Activated CD8-positive, alpha-beta memory T cell treated with anti-CD3 and anti-CD28 coated beads for 1 hour (primary cell): ENCODE measurements around the gene ARSB.
"Not testable (repeated sequence)": the region's sequence is repeated elsewhere in the genome, so short reads cannot be mapped to it uniquely, and the experiment has no call there.

Experiments
- DNase-seq, 2 donors: peaks; one replicate each; pipeline ENCODE4 v3.0.0-alpha.2; 2020; ENCODE audit warnings: low read depth in 1 of 2; ENCODE audit errors: extremely low read depth in 1 of 2

Gene ARSB

GRCh38 chr5:78958672-78959445 lies 26.3 kb downstream of the ARSB start:
- DNase-seq = no peak

- DNase-seq = no peak
Measured at GRCh38 chr5:78956901-78957300, 28.2 kb downstream of the ARSB start.

- no peak for DNase-seq
Measured at GRCh38 chr5:78953092-78953800, 31.9 kb downstream of the ARSB start.

- no peak for DNase-seq
Measured at GRCh38 chr5:78930721-78931120, 54.4 kb downstream of the ARSB start.

GRCh38 chr5:78929833-78930232 lies 55.3 kb downstream of the ARSB start:
- no peak for DNase-seq

GRCh38 chr5:78927657-78928282 lies 57.3 kb downstream of the ARSB start:
- no peak for DNase-seq

- no peak for DNase-seq
Measured at GRCh38 chr5:78926252-78926651, 58.9 kb downstream of the ARSB start.

- DNase-seq = no peak
Measured at GRCh38 chr5:78925129-78925876, 59.8 kb downstream of the ARSB start.

- no peak for DNase-seq
Measured at GRCh38 chr5:78923622-78923970, 61.5 kb downstream of the ARSB start.

GRCh38 chr5:78922879-78923621 lies 62.1 kb downstream of the ARSB start:
- DNase-seq = no peak

GRCh38 chr5:78920604-78921003 lies 64.5 kb downstream of the ARSB start:
- no peak for DNase-seq

- no peak for DNase-seq
Measured at GRCh38 chr5:78919796-78920195, 65.3 kb downstream of the ARSB start.

GRCh38 chr5:78916044-78916443 lies 69.1 kb downstream of the ARSB start:
- no peak for DNase-seq

- no peak for DNase-seq
Measured at GRCh38 chr5:78915170-78915569, 69.9 kb downstream of the ARSB start.

- no peak for DNase-seq
Measured at GRCh38 chr5:78912811-78913210, 72.3 kb downstream of the ARSB start.

GRCh38 chr5:78912085-78912771 lies 72.9 kb downstream of the ARSB start:
- no peak for DNase-seq

- not testable (repeated sequence) for DNase-seq
Measured at GRCh38 chr5:78909224-78909983, 75.7 kb downstream of the ARSB start.

- no peak for DNase-seq
Measured at GRCh38 chr5:78908173-78909061, 76.7 kb downstream of the ARSB start.
